ENCODE measurements around the gene ALOX15B.
"Not testable (repeated sequence)": the region's sequence is repeated elsewhere in the genome, so short reads cannot be mapped to it uniquely, and the experiment has no call there.

ALOX15B gene

GRCh38 chr17:8056976-8057625 lies 18.2 kb downstream of the ALOX15B start:
- ATAC-seq (replicated peaks) (no peak), DNase-seq (no peak)
- Mint-ChIP-seq H3K36me3 (no peaks in the 10 kb centered on the region), H3K27ac (no peak overlapping the region), H3K4me1 (peaks cover 15 to 28% of the 10 kb centered on the region in 2 donors), H3K27me3 (peaks cover 11 to 19% of the 10 kb centered on the region in 2 donors), H3K9me3 (no peaks in the 10 kb centered on the region), H3K4me3 (no peak overlapping the region)

DNA sequence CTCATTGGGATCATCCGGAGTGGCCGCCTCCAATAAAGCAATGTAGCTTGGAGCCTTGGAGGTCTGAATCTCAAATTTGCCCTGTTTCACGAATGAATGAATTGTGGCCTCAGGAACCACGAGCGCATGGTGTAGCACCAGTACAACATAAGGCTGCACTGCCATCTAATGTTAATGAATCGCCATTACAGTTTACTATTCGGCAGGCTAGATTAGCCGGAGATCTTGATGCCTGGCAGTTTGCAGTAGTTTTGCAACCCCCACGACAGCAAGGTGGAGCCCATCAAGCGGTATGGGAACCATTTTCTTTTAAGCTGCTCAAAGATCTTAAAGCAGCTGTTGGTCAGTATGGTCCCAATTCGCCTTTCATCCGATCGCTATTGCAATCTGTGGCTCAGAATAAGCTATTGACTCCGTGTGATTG lies 18.8 kb downstream of the ALOX15B start:
- Mint-ChIP-seq H3K27ac (no peak overlapping the region), H3K27me3 (peaks cover 17 to 24% of the 10 kb centered on the region in 2 donors), H3K36me3 (no peaks in the 10 kb centered on the region), H3K4me3 (no peak overlapping the region), H3K9me3 (no peaks in the 10 kb centered on the region), H3K4me1 (peaks cover 15 to 31% of the 10 kb centered on the region in 2 donors)
- ATAC-seq (replicated peaks) (peak; percentile 65 to 72), DNase-seq (peak; percentile 53)

GRCh38 chr17:8059131-8059530 lies 20.3 kb downstream of the ALOX15B start:
- DNase-seq (no peak), ATAC-seq (replicated peaks) (no peak)
- H3K9me3 Mint-ChIP-seq: no peaks in the 10 kb centered on the region
- no peaks in the 10 kb centered on the region for H3K36me3 Mint-ChIP-seq
- peaks cover 28 to 35% of the 10 kb centered on the region in 2 donors for H3K27me3 Mint-ChIP-seq
- H3K27ac Mint-ChIP-seq: no peak overlapping the region
- no peak overlapping the region for H3K4me3 Mint-ChIP-seq
- peaks cover 15 to 35% of the 10 kb centered on the region in 2 donors for H3K4me1 Mint-ChIP-seq

DNA sequence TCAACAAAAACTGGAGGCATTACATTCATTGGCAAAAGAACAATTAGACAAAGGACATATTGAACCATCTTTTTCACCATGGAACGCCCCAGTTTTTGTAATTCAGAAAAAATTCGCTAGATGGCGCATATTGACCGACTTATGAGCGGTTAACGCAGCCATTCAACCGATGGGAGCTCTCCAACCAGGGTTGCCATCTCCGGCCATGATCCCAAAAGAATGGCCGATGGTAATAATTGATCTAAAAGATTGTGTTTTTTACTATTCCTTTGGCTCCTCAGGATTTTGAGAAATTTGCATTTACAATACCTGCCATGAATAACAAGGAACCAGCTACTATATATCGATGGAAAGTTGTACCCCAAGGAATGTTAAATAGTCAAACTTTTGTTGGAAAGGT lies 21.4 kb downstream of the ALOX15B start:
- Mint-ChIP-seq H3K4me3 (no peak overlapping the region), H3K36me3 (no peaks in the 10 kb centered on the region), H3K4me1 (peaks cover 15 to 29% of the 10 kb centered on the region in 2 donors), H3K27ac (peak overlapping the region; percentile 32), H3K27me3 (peaks cover 38 to 45% of the 10 kb centered on the region in 2 donors), H3K9me3 (no peaks in the 10 kb centered on the region)
- DNase-seq: peak; percentile 55
- ATAC-seq (replicated peaks): peak in 1 of 2 donors; percentile 24

GRCh38 chr17:8061851-8062250 lies 23.0 kb downstream of the ALOX15B start:
- Mint-ChIP-seq H3K4me1 (peaks cover 4 to 15% of the 10 kb centered on the region in 2 donors), H3K27me3 (peaks cover 44 to 52% of the 10 kb centered on the region in 2 donors)
- not testable (repeated sequence) for H3K9me3 Mint-ChIP-seq; H3K27ac Mint-ChIP-seq; H3K36me3 Mint-ChIP-seq; ATAC-seq (replicated peaks); DNase-seq; H3K4me3 Mint-ChIP-seq

DNA sequence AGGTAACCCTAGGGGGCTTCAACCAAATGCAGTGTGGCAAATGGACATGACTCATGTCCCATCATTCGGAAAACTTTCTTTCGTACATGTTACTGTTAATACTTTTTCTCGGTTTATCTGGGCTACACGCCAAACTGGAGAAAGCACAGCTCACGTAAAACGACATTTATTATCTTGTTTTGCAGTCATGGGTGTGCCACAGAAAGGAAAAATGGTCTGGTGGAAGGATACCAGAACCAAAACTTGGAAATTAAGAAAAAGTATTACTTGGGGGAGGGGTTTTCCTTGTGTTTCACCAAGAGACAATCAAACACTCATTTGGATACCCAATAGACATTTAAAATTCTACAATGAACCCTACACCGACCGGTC lies 23.6 kb downstream of the ALOX15B start:
- no peaks in the 10 kb centered on the region for H3K36me3 Mint-ChIP-seq
- H3K9me3 Mint-ChIP-seq: no peaks in the 10 kb centered on the region
- H3K4me1 Mint-ChIP-seq: peaks cover 0 to 9% of the 10 kb centered on the region in 2 donors
- no peak overlapping the region for H3K4me3 Mint-ChIP-seq
- DNase-seq (no peak), ATAC-seq (replicated peaks) (no peak)
- H3K27me3 Mint-ChIP-seq: peaks cover 44 to 52% of the 10 kb centered on the region in 2 donors
- peak overlapping the region; percentile 27 for H3K27ac Mint-ChIP-seq

- no peak overlapping the region for H3K4me3 Mint-ChIP-seq
- DNase-seq (no peak), ATAC-seq (replicated peaks) (no peak)
- H3K27ac Mint-ChIP-seq: peak overlapping the region; percentile 66
- H3K9me3 Mint-ChIP-seq: no peaks in the 10 kb centered on the region
- peaks cover 50 to 55% of the 10 kb centered on the region in 2 donors for H3K27me3 Mint-ChIP-seq
- H3K36me3 Mint-ChIP-seq: no peaks in the 10 kb centered on the region
- peaks cover 0 to 7% of the 10 kb centered on the region in 2 donors for H3K4me1 Mint-ChIP-seq
Observed at GRCh38 chr17:8062807-8063483, 24.1 kb downstream of the ALOX15B start.

DNA sequence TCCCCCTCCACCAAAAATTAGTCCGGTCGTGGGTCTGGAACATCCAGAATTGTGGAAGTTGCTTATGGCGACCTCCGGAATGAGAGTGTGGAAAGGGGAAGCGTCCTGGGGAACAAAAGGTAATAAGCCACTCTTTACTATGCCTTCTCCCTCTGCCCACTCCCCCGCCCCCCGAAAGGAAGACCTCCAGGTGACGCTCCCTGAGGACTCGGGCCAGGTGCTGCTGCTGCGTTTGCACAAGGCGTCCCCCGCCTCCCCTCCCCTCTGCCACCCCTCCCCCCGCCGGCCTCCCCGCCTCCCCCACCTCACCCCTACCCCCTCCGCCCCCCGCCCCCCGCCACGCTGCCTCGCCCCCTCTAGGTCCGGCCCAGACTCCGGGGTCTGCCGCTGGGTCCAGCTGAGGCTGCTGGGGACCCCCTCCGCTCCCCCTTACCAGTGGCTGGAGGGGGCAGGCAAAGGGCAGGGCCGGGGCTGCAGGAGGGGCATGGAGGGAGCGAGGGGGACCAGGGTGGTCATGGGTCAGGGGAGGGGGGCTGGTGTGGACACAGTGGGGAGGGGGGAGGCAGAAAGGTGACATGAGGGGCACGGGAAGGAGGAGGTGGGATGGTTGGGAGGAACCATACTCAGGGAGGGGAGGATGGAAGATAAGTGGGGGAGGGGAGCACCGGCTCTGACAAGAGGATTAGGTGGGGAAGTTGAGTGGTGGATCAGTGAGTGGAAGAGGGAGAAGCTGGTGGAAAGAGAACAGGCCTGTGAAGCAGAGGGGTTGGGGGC lies 25.1 kb downstream of the ALOX15B start:
- H3K27me3 Mint-ChIP-seq: peaks cover 51 to 53% of the 10 kb centered on the region in 2 donors
- peak overlapping the region; percentile 20 for H3K27ac Mint-ChIP-seq
- no peaks in the 10 kb centered on the region for H3K9me3 Mint-ChIP-seq
- DNase-seq (no peak), ATAC-seq (replicated peaks) (no peak)
- peaks cover 1 to 14% of the 10 kb centered on the region in 2 donors for H3K4me1 Mint-ChIP-seq
- no peaks in the 10 kb centered on the region for H3K36me3 Mint-ChIP-seq
- H3K4me3 Mint-ChIP-seq: no peak overlapping the region

- H3K27ac Mint-ChIP-seq: peak overlapping the region; percentile 20
- DNase-seq (no peak), ATAC-seq (replicated peaks) (no peak)
- H3K36me3 Mint-ChIP-seq: no peaks in the 10 kb centered on the region
- H3K9me3 Mint-ChIP-seq: no peaks in the 10 kb centered on the region
- no peak overlapping the region for H3K4me3 Mint-ChIP-seq
- peaks cover 48 to 53% of the 10 kb centered on the region in 2 donors for H3K27me3 Mint-ChIP-seq
- H3K4me1 Mint-ChIP-seq: peaks cover 4 to 19% of the 10 kb centered on the region in 2 donors
Observed at GRCh38 chr17:8064561-8065019, 25.7 kb downstream of the ALOX15B start.

DNA sequence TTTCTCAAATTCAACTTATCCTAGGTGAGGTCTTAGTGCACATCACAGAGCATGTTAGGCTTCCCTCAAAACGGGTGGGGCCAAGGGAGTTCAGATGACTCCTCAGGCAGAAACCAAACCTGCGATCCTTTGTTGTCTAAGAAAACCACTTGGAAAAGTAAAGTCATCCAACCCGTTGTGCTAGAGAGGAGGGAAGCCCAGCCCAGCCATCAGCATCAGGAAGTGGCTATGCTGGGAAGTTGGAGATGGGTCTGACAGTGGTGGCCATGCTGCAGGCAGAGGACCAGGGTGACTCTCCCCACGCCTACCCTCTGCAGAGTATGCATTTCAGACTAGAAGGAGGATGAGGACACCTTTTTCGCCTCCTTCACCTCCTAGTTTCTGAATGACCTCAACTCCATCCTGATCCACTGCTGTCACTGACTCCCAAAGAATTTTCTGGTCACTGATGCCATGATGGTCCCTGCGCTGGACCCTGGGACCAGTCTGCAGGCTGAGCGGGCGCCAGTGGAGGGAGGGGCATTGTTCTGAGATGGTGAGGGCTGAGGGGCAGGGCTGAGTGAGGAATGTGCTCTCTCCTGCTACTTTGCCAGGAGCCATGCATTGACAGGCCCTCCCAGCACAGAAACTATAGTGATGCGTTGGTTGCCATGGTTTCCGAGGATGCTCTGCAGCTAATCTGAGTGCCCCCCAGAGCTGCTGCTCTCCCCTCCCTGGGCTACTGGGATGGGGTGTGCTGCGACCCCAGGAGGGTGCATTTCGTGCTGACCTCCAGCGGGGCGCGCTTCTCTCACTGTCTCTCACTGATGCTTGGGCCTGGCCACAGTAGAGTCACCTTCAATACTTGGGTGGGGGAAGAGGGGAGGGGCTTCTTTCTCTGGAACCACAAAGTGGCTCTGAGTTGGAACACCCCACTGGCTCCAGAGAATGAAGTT lies 28.2 kb downstream of the ALOX15B start:
- Mint-ChIP-seq H3K9me3 (no peaks in the 10 kb centered on the region), H3K36me3 (no peaks in the 10 kb centered on the region), H3K27me3 (peaks cover 46 to 59% of the 10 kb centered on the region in 2 donors), H3K27ac (no peak overlapping the region), H3K4me1 (peaks cover 4 to 23% of the 10 kb centered on the region in 2 donors), H3K4me3 (no peak overlapping the region)
- DNase-seq: no peak
- no peak for ATAC-seq (replicated peaks)

DNA sequence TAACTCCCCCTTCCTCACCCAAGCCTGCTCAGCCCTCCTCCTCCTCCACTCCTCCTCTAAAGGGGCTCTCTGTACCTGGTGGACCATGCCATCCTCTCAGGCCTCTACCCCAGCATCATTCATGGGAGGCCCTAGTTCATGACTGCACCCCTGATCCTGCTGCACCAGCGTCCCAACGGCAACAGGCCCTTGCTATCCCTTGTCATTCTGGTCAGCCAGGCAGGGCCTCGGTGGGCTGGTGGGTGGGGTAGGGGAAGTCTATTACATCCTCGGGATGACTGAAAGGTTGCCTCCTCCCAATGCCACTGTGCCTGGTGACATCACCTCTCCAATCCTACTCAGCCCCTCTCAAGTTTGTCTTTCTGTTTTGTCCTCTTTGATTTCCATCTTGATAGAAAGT lies 28.9 kb downstream of the ALOX15B start:
- Mint-ChIP-seq H3K27ac (no peak overlapping the region), H3K4me1 (peaks cover 9 to 25% of the 10 kb centered on the region in 2 donors), H3K4me3 (no peak overlapping the region), H3K9me3 (no peaks in the 10 kb centered on the region), H3K36me3 (no peaks in the 10 kb centered on the region), H3K27me3 (peaks cover 46 to 59% of the 10 kb centered on the region in 2 donors)
- no peak for DNase-seq
- no peak for ATAC-seq (replicated peaks)

DNA sequence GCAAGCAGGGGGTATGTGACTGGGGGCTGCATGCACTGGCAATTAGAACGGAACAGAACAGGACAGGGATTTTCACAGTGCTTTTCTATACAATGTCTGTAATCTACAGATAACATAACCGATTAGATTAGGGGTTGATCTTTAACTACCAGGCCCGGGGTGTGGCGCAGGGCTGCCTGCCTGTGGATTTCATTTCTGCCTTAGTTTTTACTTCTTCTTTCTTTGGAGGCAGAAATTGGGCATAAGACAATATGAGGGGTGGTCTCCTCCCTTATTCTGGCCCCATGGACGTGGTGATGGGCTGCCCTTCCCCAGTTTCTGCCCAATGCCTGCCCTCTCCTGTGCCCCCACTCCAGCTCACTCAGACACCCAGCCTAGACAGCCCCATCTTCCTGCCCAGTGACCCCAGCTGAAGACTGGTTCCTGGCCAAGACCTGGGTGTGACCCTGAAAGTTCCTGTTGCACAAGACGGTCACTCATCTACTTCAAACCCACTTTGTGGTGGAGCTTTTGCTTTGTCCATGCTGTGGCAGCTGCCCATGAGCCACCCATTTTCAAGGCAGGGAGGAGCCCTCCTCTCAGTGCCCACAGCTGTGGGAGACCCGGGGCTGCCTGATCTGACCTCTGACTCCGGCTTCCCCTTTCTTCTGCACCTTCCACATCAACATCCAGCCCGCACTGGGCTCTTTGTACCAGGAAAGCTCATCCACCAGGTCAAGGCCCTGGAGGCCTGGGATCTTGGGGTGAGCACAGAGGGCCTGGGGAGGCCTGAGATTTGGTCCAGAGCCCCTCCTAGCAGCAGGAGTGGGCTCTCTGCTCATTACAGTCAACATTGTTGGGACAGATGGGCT lies 30.1 kb downstream of the ALOX15B start:
- no peak overlapping the region for H3K4me3 Mint-ChIP-seq
- peaks cover 48 to 62% of the 10 kb centered on the region in 2 donors for H3K27me3 Mint-ChIP-seq
- H3K9me3 Mint-ChIP-seq: no peaks in the 10 kb centered on the region
- no peak overlapping the region for H3K27ac Mint-ChIP-seq
- no peak for DNase-seq
- H3K36me3 Mint-ChIP-seq: no peaks in the 10 kb centered on the region
- peaks cover 20 to 34% of the 10 kb centered on the region in 2 donors for H3K4me1 Mint-ChIP-seq
- peak in 1 of 2 donors; percentile 35 for ATAC-seq (replicated peaks)

DNA sequence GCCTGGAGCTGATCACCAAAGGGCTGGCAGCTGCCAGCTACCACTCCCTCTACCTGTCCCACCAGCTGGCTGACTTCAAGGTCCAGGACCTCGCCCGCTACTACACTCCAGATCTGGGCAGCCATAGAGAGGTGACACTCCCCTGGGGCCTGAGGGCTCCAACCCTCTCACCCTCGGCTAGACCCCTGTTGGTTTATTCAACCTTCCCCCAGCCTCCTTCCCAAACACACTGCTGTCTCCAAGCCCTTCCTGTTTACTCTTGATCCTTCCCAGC lies 30.7 kb downstream of the ALOX15B start:
- no peaks in the 10 kb centered on the region for H3K36me3 Mint-ChIP-seq
- ATAC-seq (replicated peaks) (no peak), DNase-seq (no peak)
- H3K9me3 Mint-ChIP-seq: no peaks in the 10 kb centered on the region
- H3K4me1 Mint-ChIP-seq: peaks cover 25 to 40% of the 10 kb centered on the region in 2 donors
- H3K27ac Mint-ChIP-seq: no peak overlapping the region
- H3K4me3 Mint-ChIP-seq: no peak overlapping the region
- H3K27me3 Mint-ChIP-seq: peaks cover 49 to 62% of the 10 kb centered on the region in 2 donors
